Aorta (tissue), 5 donors: ENCODE measurements around the gene IGSF3. TPM values are rescaled to one million over a fixed set of nuclear protein-coding genes. Genes with fewer than 3 reads are reported as not detected.
"Not testable (repeated sequence)": the region's sequence is repeated elsewhere in the genome, so short reads cannot be mapped to it uniquely, and the experiment has no call there.

ENCODE experiments used
- ATAC-seq: fragments of 200-7000 bp; cut with Tn5 transposase; one replicate; pipeline ENCODE4 v1.9.1; 2022; ENCODE audit warnings: moderate library complexity; ENCODE audit not compliant: low FRiP score
- DNase-seq, 2 donors: peaks; one replicate each; pipeline ENCODE4 v3.0.0-alpha.2; 2020
- H3K27ac ChIP-seq, 2 donors: one replicate each; pipeline ENCODE4 v1.5.1; 2013; ENCODE audit warnings: low read length in 2 of 2, mild to moderate bottlenecking in 2 of 2, moderate library complexity in 2 of 2, control low read depth in 1 of 2, inconsistent platforms in 1 of 2, low read depth in 1 of 2
- H3K27me3 ChIP-seq, 2 donors: one replicate each; pipeline ENCODE4 v1.6.1; 2013; ENCODE audit warnings: control low read depth in 1 of 2, low read length in 1 of 2, mild to moderate bottlenecking in 1 of 2, moderate library complexity in 1 of 2; ENCODE audit not compliant: insufficient read depth in 2 of 2, control insufficient read depth in 1 of 2
- H3K36me3 ChIP-seq, 2 donors: one replicate each; pipeline ENCODE4 v1.6.1; 2013; ENCODE audit warnings: control low read depth in 1 of 2, low read length in 1 of 2, mild to moderate bottlenecking in 1 of 2; ENCODE audit not compliant: insufficient read depth in 2 of 2, control insufficient read depth in 1 of 2
- H3K4me1 ChIP-seq, 2 donors: one replicate each; pipeline ENCODE4 v1.6.1; 2013; ENCODE audit warnings: low read length in 2 of 2, control low read depth in 1 of 2, mild to moderate bottlenecking in 1 of 2, moderate library complexity in 1 of 2; ENCODE audit not compliant: insufficient read depth in 2 of 2, control insufficient read depth in 1 of 2
- H3K4me3 ChIP-seq, 2 donors: one replicate each; pipeline ENCODE4 v1.5.1; 2013; ENCODE audit warnings: low read length in 2 of 2, control low read depth in 1 of 2, mild to moderate bottlenecking in 1 of 2
- H3K9me3 ChIP-seq: one replicate; pipeline ENCODE4 v1.6.1; 2013; ENCODE audit warnings: mild to moderate bottlenecking, low read length; ENCODE audit not compliant: control insufficient read depth
- whole genome bisulfite sequencing, 2 donors: extraction: QIAGEN DNeasy Blood & Tissue Kit; methylation state at CpG; one replicate each; pipeline ENCODE4 v1.1.7; 2013; 5-methylcytosine and 5-hydroxymethylcytosine counted together
- intact Hi-C, 2 donors: fragments of 100-400 bp; cut with DNase I; formaldehyde crosslinking; loops; one replicate each; pipeline versions ENCODE4 v1.14.2 to v1.15.0; 2022
- polyA plus RNA-seq, 2 donors: library from polyadenylated mRNA; stranded (reverse); fragments of 200-250 nt; gene quantifications; one replicate each; pipeline ENCODE4 v1.2.3, GENCODE V29; 2013
- total RNA-seq, 2 donors: library from RNA; stranded (reverse); fragmentation: NEBNext Ultra II Directional; extraction: Animal tissue kit (Norgen Biotek cat#: 25700); gene quantifications; one replicate each; pipeline ENCODE4 v1.2.1, GENCODE V29; 2021
- donor health status: healthy with polysubstance abuse.
- donor health status: Bipolar disorder and iron deficiency.
- donor health status: DM: no; HTN: no; CAD: no.
- donor health status: DM: no; HTN: no; CAD: no.
- donor health status: DM: yes; HTN: yes; CAD: no.

The IGSF3 gene
- total and polyA plus RNA-seq, 4 donors = 0.18 to 5.9 (median 0.93) TPM

DNA sequence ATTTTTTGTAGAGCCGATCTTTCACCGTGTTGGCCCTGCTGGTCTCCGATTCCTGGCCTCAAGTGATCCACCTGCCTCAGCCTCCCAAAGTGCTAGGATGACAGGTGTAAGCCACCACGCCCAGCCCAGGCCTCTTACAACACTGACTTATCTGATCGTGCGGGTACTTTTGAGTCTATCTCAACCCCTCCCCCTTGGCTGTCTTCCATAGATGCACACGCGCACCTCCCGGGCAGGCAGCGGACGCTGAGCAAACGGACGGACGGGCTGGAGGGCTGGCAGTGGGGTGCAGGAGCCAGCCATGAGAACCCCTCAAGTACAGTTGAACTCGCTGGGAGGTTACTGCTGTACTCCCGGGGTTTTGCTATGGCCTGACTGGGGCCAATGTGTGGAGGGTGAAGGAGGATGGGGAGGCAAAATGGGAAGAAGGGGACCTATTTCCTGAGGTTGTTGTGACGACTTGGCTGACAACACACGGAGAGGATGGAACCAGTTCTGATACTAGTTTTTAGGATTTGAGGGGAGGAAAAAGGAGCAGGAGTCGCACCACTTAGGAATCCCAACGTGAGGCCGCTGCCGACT, 97.7 kb downstream of the IGSF3 start:
- Histone ChIP-seq H3K9me3 (no peaks in the 10 kb centered on the region), H3K4me3 (peak overlapping the region; percentile 45 to 47), H3K27ac (peak overlapping the region in 1 of 2 donors; percentile 55), H3K36me3 (no peaks in the 10 kb centered on the region), H3K4me1 (peaks cover 0 to under 1% of the 10 kb centered on the region in 2 donors), H3K27me3 (no peaks in the 10 kb centered on the region)
- DNase-seq (peak; percentile 69 to 85), ATAC-seq (peak; percentile 9)
- intact Hi-C loops = loop anchor here (5.0 to 10.0 kb wide), 6 partner anchors 48 to 555 kb away; partner anchors contain the start of genes ATP1A1 (in 1 of the 2), TRIM45 (in 1 of the 2) and TTF2 (in 1 of the 2)
- 16 to 17% methylated on average over 22 of the region's 22 CpGs for WGBS, 2 donors

DNA sequence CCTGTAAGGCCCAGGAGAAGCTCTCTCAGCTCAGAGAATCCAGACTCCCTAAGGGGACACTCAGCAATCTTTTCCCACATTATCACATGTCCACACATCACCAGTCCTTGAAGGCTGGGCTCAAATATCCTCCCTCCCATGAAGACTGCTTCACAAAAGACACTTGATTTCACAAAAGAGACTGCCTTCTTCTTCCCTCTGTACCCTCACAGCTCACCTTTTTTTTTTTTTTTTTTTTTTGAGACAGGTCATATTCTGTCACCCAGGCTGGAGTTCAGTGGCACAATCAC, 98.2 kb downstream of the IGSF3 start:
- H3K9me3 ChIP-seq = no peaks in the 10 kb centered on the region
- no peaks in the 10 kb centered on the region for H3K27me3 ChIP-seq
- H3K4me1 ChIP-seq = peaks cover 0 to 2% of the 10 kb centered on the region in 2 donors
- ATAC-seq (no peak), DNase-seq (no peak)
- no peak overlapping the region for H3K4me3 ChIP-seq
- intact Hi-C loops = loop anchor here in 1 of 2 donors (5.0 kb wide), 1 partner anchor 62 kb away; no protein-coding TSS in a partner anchor
- no peaks in the 10 kb centered on the region for H3K36me3 ChIP-seq
- no peak overlapping the region for H3K27ac ChIP-seq

DNA sequence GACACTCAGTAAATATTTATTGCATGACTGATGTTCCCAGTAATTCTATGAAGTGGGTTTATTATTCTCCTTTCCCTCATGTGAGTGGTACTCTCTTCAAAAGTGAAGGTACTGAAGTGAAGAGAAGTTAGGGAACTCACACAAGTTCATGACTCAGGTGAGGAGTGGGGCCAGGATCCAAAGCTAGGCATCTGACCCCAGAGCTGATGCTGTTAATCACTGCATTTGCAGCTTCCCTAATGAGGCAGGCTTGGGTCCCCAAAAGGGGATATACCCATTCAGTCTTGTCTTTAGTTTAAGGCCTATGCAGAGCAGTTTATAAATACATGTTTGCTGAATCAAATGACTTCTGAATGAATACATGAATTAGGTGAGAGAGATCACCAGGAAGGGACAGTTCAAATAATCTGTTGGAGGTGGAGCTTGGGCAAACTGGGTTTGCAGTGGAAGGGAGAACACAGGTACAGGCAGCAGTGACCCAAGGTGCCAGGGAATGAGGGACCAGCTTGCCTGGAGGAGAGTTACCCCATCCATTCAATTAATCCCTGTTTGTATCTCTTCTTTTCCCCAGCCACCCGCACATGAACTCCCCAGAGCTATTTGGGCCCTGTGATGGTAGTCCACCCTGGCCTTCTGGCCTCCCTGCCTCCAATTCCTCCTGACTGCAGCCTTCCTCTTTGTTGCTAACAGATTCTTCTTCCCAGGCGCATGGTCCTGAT, 98.7 kb downstream of the IGSF3 start:
- 94 to 100% methylated on average over 2 of the region's 2 CpGs for WGBS, 2 donors
- ATAC-seq (no peak), DNase-seq (no peak)
- Histone ChIP-seq H3K36me3 (no peaks in the 10 kb centered on the region), H3K9me3 (no peaks in the 10 kb centered on the region), H3K27me3 (no peaks in the 10 kb centered on the region), H3K4me1 (peaks cover 0 to 2% of the 10 kb centered on the region in 2 donors), H3K4me3 (no peak overlapping the region), H3K27ac (no peak overlapping the region)
- intact Hi-C loops = loop anchor here in 1 of 2 donors (5.0 kb wide), 1 partner anchor 62 kb away; no protein-coding TSS in a partner anchor

DNA sequence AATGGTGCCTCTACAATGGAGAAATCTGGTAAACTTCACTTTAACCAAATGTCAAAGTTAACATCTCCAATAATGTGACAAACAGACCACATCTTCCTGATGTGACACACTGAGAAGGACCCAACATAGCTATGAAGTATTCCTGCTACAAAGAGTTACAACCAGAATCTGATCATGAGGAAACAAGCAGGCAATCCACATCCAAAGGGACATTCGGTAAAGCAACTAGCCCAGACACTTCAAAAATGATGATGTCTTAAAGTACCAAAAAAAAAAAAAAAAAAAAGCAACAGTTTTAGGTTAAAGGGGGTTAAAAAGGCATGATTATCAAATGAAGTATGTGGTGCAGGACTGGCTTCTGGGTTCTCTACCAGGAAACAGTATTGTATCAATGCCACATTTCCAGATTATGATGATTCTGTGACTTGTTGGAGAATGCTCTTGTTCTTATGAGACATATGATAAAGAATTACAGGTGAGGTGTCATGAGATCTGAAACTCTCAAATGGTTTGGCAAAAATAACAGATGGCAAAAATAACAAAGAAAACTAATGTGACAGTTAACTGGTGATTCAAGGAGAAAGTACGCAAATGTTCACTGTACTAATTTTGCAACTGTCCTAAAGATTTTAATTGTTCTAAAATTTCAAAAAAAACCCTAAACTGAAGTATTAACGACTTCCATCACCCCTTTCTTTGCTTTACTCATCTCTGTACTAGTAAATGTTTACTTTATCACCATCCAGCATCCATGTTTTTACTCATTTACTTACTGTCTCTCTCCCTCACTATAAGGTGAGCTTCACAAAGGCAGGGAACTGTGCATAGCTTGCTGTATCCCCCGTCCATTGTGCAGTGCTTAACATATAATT, 99.5 kb downstream of the IGSF3 start:
- no peak for DNase-seq
- Histone ChIP-seq H3K4me1 (peaks cover 0 to 2% of the 10 kb centered on the region in 2 donors), H3K27me3 (no peaks in the 10 kb centered on the region), H3K27ac (no peak overlapping the region), H3K9me3 (no peaks in the 10 kb centered on the region), H3K4me3 (no peak overlapping the region), H3K36me3 (no peaks in the 10 kb centered on the region)
- intact Hi-C loops = loop anchor here in 1 of 2 donors (5.0 kb wide), 1 partner anchor 61 kb away; no protein-coding TSS in a partner anchor
- 79 to 80% methylated on average over 4 of the region's 4 CpGs for WGBS, 2 donors
- ATAC-seq = no peak

DNA sequence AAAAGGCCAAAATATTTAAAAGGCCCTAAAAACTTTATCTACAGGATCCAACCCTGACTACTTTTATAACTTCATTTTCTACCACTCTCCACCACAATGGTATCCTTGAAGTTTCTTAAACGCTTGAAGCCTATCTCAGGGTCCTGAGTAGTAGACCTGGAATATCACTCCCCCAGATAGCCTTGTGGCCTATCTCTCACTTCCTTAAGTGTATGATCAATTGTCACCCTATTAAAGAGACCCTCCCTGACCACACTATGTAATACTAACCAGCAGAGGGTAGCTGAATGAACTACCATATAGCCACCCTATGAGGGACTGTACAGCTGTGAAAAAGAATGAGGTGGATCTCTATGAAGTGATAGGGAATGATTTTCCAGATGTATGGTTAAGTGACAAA, 102.3 kb downstream of the IGSF3 start:
- intact Hi-C loops = loop anchor here in 1 of 2 donors (5.0 kb wide), 1 partner anchor 58 kb away; no protein-coding TSS in a partner anchor
- H3K27me3 ChIP-seq = no peaks in the 10 kb centered on the region
- 91 to 96% methylated on average over 1 of the region's 1 CpG for WGBS, 2 donors
- no peak overlapping the region for H3K27ac ChIP-seq
- no peak for ATAC-seq
- H3K4me1 ChIP-seq = peaks cover 0 to 2% of the 10 kb centered on the region in 2 donors
- H3K36me3 ChIP-seq = no peaks in the 10 kb centered on the region
- no peak for DNase-seq
- H3K9me3 ChIP-seq = no peaks in the 10 kb centered on the region
- no peak overlapping the region for H3K4me3 ChIP-seq

DNA sequence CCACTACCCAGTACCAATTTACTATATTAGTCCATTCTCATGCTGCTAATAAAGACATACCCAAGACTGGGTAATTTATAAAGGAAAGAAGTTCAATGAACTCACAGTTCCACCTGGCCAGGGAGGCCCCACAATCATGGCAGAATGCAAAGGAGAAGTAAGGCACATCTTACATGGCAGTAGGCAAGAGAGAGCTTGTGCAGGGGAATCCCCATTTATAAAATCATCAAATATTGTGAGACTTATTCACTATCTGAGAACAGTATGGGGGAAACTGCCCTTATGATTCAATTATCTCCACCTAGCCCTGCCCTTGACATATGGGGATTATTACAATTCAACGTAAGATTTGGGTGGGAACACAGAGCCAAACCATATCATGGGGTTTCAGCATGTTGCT, 103.1 kb downstream of the IGSF3 start:
- Histone ChIP-seq H3K27ac (no peak overlapping the region), H3K27me3 (no peaks in the 10 kb centered on the region), H3K9me3 (no peaks in the 10 kb centered on the region), H3K4me3 (no peak overlapping the region), H3K4me1 (peaks cover 0 to 2% of the 10 kb centered on the region in 2 donors), H3K36me3 (no peaks in the 10 kb centered on the region)
- no peak for ATAC-seq
- WGBS, 2 donors = 99 to 100% methylated on average over 1 of the region's 1 CpG
- intact Hi-C loops = no loop called here
- no peak for DNase-seq

DNA sequence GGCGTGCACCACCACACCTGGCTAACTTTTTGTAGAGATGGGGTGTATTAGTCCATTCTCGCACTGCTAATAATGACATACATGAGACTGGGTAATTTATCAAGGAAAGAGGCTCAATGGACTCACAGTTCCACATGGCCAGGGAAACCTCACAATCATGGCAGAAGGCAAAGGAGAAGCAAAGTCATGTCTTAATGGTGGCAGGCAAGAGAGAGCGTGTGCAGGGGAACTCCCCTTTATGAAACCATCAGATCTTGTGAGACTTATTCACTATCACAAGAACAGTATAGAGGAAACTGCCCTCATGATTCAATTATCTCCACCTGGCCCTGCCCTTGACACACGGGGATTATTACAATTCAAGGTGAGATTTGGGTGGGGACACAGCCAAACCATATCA, 105.1 kb downstream of the IGSF3 start:
- DNase-seq, H3K27me3 ChIP-seq, H3K4me1 ChIP-seq, H3K9me3 ChIP-seq, ATAC-seq, intact Hi-C loops, H3K4me3 ChIP-seq, H3K36me3 ChIP-seq, H3K27ac ChIP-seq: not testable (repeated sequence)
- WGBS, 2 donors = 97 to 98% methylated on average over 4 of the region's 4 CpGs

DNA sequence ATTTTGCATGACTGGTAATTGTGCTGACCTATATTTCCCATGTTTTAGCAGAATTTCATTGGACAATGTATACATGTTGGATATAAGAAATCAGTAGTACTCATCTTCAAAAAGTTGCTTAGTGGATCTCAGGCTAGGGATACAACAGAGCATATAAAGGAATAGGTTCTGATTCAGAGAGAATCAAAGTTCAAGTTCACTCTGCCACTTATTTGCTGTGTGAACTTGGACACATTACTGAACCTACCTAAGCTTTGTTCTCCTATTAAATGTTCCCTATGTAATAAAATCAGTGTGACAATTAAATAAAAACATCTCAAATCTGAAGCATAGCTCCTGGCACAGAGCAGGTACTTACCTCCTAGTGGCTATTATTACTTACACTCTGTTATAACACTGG, 106.0 kb downstream of the IGSF3 start:
- Histone ChIP-seq H3K27ac (no peak overlapping the region), H3K36me3 (no peaks in the 10 kb centered on the region), H3K4me3 (no peak overlapping the region), H3K4me1 (peaks cover 0 to 2% of the 10 kb centered on the region in 2 donors), H3K27me3 (no peaks in the 10 kb centered on the region), H3K9me3 (no peaks in the 10 kb centered on the region)
- no peak for DNase-seq
- ATAC-seq = no peak
- intact Hi-C loops = no loop called here
